Testis (tissue), 2 donors: Measurements from ENCODE around the gene DVL2.

Experiments used
- CTCF ChIP-seq, 3 experiments: fragments of 450-650 bp in 2 of 3; fragments of 200-600 bp in 1 of 3; sonication (generic) in 1 of 3; IDR thresholded peaks; one replicate each; pipeline ENCODE4 v1.5.1; 2016 to 2019; ENCODE audit warnings: antibody characterized with exemption in 3 of 3, mild to moderate bottlenecking in 2 of 3, moderate library complexity in 1 of 3
- POLR2A ChIP-seq: fragments of 450-650 bp; IDR thresholded peaks from one replicate; pipeline ENCODE4 v1.6.1; 2017; ENCODE audit warnings: antibody characterized with exemption, mild to moderate bottlenecking, moderate library complexity

GRCh38 chr17:7176841-7177190 lies 57.5 kb downstream of the DVL2 start:
- TF ChIP-seq POLR2A (no peak), CTCF (IDR thresholded peaks at IDR 0.05) (no peak)
